Activated T-cell treated with anti-CD3 and anti-CD28 coated beads for 24 hours (primary cell): Measurements from ENCODE around the gene GATA6.

Experiments
- DNase-seq: peaks from one replicate; pipeline ENCODE4 v3.0.0-alpha.2; 2020; ENCODE audit warnings: low read depth

Gene GATA6

GRCh38 chr18:22166069-22166950 is 3.1 kb upstream of the GATA6 start:
- DNase-seq = no peak

DNA sequence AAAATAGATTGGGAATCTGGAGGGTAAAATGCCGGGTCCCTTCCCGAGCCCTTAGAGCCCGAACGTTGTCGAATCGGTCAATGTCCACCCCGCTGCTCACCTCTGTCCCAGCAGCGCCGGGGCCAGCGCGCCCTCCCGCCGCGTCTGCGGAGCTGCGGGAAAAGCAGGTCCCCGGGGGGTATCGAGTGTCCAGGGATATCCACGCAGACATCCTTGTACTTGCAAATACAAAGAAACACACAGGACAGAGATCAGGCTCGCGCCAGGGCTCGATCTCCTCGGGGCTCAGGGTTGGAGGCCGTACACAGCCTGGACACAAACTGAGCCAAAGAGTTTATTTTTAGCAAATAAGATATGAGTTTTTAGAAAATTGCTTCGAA is 2.3 kb upstream of the GATA6 start:
- DNase-seq = no peak

DNA sequence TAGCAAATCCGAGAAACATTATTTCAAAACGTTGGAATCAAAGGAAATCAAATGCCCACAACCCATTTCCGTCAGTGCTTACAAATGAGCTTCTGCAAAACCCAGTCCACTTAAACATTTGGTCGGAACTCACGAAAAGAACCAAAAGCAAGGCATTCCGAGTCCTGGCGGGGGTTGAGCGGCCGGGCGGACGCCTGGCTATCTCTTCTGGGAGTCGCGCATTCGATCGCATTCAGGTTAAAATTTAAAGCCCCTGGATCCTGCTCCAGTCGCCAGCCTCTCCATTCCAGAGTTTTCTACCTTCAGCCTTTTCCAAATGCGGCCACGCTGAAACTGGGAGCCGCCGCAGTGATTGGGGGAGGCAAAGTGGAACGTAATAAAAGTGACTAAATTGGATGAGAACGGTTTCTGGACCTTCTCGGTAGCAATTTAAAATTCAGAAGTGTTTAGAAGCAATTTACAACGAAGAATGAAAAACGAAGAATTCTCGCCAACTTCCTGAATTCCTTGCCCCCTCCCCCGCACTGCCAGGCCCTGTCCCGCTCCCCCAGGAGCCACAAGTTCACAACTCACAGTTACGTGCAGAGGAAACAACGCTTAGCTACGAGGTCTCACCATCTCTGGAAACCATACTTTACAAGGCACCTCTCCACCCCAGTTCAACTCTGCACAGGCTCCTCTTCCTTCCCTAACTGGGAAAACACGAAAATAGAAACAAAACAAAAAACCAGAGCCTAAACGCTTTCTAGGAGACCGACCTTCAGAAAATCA is 1.7 kb upstream of the GATA6 start:
- no peak for DNase-seq

DNA sequence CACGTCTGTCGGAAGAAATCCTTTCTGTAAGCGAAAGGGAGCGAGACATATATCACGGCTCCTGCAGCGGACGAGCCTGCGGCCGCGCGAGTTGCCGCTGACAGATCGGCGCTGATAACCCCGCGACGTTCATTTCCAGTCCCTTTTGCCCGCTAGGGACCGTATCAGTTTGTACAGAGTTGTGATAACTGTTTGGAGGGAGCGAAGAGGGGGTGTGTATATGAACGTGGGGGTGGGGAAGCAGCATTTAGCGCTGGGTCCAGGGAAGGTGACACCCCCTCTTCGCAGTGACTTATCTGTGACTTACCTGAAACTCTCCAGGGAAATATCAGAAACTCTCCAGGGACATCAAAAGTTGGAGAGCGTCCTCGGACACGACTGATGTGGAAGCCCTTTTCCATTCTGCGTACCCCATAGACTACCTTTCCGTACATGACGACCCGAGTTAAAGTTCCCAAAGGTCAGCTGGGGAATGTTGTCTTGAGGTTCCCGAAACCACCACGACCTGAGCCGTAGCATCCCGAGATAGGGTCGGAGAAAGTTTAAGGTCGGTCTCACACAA is 948 bp upstream of the GATA6 start:
- DNase-seq = no peak

GRCh38 chr18:22169889-22170420 is 566 bp downstream of the GATA6 start:
- no peak for DNase-seq

DNA sequence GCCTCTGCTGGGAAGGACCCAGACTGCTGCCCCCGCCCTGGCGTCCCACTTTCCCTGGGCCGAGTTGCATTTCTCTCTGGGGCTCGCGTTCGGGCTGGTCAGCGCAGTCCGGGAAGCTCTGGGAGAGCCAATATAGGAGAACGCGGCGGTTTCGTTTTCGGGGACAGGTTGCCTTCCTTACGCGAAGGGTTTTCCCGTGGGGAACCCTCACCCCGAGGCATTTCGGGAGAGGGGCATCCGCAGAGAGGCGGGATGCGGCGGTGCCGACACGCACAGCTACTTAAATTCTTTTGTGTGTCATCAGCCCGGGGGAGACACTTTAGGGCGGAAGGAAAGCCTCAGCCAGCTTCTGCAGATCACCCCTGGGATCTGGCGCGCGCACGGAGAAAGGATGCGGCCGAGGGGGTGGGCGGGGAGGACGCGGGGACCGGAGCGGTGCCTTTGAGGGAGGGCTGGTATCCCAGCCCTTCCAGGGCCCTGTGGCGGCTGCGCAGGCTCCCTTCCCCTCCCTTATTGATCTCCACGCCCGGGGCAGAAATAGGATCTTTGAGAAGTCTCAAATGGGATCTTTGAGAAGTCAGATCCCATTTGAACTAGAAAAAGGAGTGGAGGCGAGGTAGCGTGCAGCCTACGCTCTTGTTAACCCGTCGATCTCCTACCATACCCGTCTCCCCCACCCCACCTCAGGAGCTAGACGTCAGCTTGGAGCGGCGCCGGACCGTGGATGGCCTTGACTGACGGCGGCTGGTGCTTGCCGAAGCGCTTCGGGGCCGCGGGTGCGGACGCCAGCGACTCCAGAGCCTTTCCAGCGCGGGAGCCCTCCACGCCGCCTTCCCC is 1.2 kb downstream of the GATA6 start:
- DNase-seq = no peak

- no peak for DNase-seq
Measured at GRCh38 chr18:22171258-22172119, 2.1 kb downstream of the GATA6 start.

GRCh38 chr18:22172120-22172582 is 2.8 kb downstream of the GATA6 start:
- no peak for DNase-seq

- no peak for DNase-seq
Measured at GRCh38 chr18:22172594-22173049, 3.2 kb downstream of the GATA6 start.

DNA sequence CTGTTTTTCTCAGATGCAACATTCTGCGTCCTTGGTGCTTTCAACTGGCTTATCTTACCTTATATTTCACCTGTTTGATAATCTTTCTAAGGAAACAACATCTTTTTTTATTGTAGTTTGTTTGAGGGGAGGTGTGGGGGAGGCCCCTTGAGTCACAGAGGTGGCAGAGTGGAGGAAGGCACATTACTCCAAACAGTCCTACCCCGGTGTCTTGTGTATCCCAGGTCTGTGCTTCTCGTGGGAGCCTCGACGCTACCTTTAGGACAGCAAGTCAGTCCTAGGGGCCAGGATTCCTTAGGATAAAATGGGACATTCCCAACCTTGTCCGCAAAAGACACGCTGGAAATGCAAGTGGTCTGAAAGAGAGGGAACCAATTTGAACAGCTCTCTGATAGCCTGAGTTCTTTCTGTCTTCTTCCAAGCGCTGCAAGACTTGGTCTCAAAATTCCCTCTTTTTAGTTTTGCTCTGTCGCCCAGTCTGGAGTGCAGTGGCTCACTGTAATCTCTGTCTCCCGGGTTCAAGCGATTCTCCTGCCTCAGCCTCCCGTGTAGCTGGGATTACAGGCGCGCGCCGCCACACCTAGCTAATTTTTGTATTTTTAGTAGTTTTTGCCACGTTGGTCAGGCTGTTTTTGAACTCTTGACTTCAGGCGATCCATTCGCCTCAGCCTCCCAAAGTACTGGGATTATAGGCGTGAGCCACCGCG is 4.0 kb downstream of the GATA6 start:
- DNase-seq = no peak

DNA sequence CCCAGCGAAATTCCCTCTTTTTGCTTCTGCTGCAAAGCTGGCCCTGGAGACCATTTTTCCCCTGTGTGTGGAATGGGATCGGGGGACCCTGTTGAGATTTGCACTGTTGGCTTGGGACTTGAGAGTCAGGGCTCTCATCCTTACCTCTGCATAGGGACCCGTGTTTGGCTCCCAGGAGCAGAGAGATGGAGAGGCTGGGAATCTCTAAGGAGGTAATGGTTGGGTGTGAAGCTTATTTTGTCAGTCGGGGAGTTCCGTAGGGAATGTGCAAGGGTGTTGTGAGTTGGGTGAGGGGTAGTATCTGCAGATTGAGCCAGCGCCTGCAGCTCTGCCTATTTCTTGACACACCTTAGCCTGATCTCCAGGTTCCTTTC is 4.5 kb downstream of the GATA6 start:
- DNase-seq = no peak

DNA sequence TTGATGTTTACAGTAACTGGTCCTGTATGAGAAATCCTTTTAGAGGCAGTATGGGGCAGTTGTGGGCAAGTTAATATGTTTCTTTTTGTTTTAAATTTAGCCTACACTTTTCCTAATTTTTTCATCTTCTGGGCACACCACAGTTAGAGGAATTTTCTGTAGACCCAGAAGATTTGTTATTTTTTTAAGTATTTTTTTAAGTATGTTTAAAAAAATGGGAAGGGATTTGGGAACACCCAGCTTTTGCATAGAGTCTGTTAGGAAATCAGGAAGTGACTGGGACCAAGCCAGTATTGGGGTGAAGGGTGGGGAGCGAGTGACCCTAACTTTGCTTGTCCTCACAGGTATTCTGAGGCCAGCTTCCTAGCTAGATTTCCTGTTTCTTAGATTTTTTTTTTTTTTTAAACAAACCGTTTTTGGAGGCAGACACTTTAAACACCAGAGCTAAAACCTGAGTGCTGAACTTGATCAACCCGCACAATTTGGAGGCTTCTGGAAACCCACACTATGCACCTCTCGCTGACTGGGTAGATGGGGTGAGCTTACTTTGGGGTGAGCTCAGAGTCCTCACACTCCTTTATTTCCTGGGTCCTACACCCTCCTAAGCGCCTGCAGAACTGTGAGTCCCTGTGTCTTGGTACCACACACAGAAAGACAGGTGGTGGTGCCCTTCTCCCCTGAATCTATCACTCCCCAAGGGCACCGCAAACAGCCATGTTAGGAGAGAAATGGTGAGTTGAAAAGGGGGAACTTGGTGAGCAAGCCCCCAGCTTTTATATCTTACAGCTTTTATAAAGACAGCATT is 5.2 kb downstream of the GATA6 start:
- DNase-seq = no peak

GRCh38 chr18:22175346-22175745 is 6.0 kb downstream of the GATA6 start:
- no peak for DNase-seq

DNA sequence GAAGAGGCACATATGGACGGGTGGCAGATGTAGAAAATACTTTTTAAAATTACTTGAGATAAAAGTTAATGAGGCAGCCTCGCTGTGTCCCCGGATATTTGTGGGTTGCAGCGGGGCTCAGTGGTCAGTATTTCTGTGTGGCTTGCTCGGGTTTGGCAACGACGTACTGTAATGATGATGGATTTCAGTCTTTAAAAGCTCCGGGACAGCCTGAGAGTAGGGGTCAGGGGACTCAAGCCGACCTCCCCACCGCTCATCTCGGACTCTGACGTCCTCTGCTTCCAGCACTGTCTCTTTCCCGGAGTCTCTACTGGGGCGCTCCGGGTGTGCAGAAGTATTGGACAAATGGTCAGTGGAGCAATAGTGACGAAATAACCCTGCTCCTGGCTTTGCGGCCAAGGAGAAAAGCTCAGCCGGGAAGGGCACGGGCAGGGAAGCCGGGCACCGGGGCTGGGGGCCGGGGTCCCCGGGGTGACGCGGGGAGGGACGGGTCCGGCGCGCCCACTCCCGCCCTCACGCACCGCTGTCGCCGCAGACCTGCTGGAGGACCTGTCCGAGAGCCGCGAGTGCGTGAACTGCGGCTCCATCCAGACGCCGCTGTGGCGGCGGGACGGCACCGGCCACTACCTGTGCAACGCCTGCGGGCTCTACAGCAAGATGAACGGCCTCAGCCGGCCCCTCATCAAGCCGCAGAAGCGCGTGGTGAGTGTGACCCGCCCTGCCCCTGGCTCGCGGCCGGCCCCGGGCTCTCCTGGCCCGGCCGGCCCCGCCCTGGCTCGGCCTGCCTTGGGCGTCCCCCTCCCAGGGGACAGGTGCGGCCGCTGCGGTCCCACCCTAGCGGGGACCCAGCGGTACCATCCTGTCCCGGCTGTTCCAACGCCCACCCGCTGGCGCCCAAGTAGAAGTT is 7.3 kb downstream of the GATA6 start:
- no peak for DNase-seq

DNA sequence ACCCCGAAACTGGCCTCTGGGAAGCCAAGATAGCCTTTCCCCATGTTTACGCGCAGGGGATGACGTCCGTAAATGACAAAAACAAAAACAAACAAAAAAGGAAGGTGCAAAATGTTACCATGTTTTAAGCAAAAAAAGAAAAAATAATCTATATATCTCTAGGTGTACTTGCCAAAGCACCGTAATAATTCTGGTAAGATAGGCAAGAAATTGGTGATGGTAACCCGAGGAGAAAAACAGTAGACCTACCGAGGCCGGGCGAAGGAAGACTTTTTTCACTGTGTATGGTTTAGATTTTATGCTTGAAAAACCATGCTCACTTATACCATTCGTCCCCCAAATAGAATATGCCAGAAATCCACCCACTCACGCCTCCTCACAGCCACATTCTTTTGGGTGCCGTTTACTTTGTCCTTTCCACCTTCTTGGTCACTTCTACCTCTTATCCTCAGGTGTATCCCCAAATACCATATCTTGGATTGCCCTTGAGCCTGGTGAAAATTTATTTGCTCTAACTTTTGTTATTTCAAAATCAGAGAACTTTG is 8.0 kb downstream of the GATA6 start:
- no peak for DNase-seq

DNA sequence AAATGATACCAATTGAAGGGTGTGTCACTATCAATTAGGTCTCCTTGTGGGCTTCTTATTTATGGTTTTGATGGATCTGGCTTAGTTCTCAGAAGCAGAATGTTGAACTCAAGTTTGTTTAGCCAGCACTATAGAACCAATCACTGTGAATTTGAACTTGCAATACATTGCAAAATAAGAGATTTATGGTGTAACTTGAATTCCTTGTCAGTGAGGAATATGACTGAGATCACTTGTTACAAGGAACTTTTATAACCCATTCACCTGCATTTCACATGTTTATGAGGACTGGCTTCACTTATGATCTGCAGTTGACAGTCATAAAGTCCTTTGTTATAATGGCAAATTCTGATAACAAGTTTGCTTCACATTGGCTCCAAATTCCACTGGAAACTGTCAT is 9.8 kb downstream of the GATA6 start:
- no peak for DNase-seq

- no peak for DNase-seq
Measured at GRCh38 chr18:22179631-22180030, 10.2 kb downstream of the GATA6 start.

- no peak for DNase-seq
Measured at GRCh38 chr18:22180722-22181121, 11.3 kb downstream of the GATA6 start.
